HG02970 (cell line): Measurements from ENCODE around the gene XG.
"Not testable (repeated sequence)": the region's sequence is repeated elsewhere in the genome, so short reads cannot be mapped to it uniquely, and the experiment has no call there.

Experiments used
- ATAC-seq: cut with Tn5 transposase; IDR thresholded peaks from one replicate; pipeline ENCODE4 v1.9.1; 2021; ENCODE audit warnings: mild to moderate bottlenecking, moderate library complexity, moderate number of reproducible peaks; ENCODE audit not compliant: unreplicated experiment, low FRiP score

The XG gene

DNA sequence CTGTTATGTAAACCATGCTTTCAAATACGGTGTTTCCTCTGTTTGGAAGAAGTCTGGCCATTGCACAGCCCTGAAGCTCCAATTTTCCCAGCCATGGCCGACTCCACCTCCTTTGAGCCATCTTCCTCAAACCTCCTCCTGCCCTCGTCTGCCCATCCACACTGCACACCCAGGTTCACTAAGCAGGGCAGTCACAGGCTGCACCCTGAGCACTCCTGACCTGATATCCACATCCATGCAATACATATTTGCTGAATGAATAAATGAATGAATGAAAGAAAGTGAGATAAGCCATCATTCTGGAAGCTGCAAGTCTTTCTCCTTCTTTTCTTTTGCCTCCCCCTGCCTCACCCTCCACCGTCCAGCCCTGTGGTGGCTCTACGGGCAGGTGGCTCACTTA, 22.2 kb downstream of the XG start:
- no peak for ATAC-seq

GRCh38 chrX:2774776-2775175, 22.9 kb downstream of the XG start:
- no peak for ATAC-seq

DNA sequence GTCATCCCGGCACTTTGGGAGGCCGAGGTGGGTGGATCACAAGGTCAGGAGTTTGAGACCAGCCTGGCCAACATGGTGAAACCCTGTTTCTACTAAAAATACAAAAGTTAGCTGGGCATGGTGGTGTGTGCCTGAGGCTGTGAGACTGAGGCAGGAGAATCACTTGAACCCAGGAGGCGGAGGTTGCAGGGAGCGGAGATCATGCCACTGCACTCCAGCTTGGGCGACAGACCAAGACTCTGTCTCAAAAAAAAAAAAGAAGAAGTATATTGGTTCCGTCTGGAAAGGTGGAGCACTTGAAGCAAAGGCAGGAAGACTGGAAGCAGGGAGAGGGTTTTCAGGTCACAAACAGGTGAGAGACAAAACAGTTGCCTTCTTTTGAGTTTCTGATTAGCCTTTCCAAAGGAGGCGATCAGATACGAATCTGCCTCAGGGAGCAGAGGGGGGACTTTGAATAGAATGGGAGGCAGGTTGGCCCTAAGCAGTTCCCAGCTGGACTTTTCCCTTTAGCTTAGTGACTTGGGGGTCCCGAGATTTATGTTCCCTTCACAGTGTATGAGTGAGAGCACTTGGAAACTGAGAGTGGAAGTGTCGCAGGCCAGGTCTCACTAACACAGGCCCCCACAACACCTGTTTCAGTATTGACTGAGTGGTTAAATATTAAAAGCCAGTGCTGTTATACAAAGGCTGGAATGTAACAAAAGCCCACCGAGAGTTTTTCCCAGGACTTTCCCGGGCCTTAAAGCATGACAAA, 28.8 kb downstream of the XG start:
- ATAC-seq = not testable (repeated sequence)

DNA sequence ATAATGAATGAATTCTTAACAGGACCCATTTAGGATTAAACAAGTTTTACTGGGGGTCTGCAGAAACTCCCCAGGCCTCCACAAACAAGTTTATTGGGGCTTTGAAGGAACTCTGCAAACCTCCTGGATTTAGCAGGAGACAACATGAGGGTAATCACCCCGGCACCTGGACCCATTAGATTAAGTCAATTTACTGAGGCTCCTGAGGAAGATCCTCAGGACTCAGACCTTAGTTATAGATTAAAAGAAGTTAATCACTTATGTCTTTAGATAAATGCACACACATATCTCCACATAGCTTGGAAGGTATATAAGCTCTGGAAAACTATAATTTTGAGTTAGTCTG, 29.4 kb downstream of the XG start:
- ATAC-seq = no peak

DNA sequence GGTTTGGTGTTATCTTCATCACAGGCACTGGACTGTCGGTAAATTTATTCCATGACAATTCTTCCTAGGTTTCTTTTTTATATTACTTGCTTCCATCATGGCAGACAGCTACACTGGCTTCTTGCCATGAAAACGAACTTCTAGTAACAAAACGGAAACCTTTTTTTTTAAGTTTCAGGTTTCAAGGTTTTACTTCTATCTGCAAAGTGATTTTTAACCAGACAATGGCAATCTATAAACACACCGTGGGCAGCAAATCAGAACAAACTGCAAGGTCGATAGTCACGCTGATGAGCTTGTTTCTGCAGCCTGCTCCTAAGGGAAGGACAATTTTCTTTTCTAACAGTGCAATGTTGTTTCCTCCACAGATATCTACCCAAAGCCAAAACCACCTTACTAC, 29.9 kb downstream of the XG start:
- ATAC-seq = no peak

- ATAC-seq = no peak
Observed at GRCh38 chrX:2782171-2782570, 30.3 kb downstream of the XG start.

GRCh38 chrX:2782778-2783177, 30.9 kb downstream of the XG start:
- no peak for ATAC-seq

DNA sequence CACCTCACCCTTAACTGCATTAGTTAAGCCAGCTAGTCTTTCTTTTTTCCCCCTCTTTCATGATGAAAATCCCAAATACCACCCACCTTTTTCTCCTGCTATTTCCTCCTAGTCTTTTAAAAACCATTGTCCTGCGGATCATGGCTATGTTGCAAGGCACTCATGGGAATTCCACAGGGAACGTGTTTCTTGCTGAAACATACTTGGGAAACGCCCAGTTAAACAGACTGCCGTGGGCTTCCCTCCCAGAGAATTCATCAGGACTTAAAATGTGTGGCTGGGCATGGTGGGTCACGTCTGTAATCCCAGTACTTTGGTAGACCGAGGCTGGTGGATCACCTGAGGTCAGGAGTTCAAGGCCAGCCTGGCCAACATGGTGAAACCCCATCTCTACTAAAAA, 32.2 kb downstream of the XG start:
- ATAC-seq = no peak

DNA sequence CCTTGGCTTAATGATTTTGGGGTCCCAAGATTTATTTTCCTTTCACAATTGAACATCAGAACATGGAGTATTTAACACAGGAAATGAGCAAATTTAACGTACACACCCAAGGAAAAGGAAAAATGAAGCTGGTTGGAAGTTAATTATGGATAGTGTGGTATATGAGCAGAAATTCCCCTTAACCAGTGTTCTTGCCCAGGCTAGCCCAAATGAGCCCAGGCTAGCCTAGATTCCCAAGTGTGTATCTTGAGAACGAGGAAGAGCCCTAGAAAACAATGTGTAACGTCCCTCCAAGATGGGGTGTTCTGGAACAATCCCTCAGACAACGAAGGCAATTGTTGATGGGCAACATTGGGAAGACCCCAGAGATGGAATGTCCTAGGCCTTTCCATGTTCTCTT, 33.7 kb downstream of the XG start:
- no peak for ATAC-seq

DNA sequence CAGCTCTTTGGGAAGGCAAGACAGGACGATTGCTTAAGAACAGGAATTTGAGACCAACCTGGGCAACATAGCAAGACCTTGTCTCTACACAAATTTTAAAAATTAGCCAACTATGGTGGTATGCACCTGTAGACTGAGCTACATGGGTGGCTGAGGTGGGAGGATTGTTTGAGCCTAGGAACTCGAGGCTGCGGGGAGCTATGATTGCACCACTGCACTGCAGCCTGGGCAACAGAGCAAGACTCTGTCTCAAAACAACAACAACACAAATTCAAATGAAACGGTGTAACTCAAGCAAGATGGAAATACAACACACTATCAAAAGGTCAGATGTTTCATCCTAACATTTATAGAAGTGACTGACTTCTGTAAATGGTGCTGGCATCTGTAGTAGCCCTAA, 37.1 kb downstream of the XG start:
- no peak for ATAC-seq

DNA sequence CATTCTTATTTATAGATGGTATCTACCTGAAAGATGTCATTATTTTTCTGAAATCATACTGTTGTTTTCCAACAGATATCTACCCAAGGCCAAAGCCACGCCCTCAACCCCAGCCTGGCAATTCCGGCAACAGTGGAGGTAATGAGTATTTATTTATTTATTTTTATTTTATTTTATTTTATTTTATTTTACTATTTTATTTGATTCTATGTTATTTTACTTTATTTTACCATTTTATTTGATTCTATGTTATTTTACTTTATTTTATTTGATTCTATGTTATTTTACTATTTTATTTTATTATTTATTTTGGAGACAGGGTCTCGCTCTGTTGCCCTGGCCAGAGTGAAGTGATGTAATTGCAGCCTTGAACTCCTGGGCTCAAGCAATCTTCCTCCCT, 37.7 kb downstream of the XG start:
- ATAC-seq = no peak

GRCh38 chrX:2793752-2794151, 41.9 kb downstream of the XG start:
- ATAC-seq = no peak

DNA sequence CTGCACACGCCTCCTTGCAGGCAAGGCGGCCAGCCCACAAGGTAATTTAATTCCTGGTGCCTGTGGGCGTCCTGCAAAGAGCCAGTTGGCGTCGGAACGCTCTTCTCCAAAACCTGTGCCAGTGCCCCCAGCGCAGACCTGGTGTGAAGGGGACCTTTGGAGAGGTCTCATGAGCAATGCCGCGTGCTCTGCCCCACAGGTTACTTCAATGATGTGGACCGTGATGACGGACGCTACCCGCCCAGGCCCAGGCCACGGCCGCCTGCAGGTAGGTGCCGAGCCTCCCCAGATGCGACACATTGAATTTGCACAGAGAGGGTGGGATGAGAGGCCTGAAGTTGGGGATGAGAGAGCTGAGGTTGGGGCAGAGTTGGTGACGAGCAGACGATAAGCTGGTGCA, 42.5 kb downstream of the XG start:
- ATAC-seq = no peak

- not testable (repeated sequence) for ATAC-seq
Observed at GRCh38 chrX:2796808-2797207, 45.0 kb downstream of the XG start.

GRCh38 chrX:2799369-2799768, 47.5 kb downstream of the XG start:
- ATAC-seq = no peak

DNA sequence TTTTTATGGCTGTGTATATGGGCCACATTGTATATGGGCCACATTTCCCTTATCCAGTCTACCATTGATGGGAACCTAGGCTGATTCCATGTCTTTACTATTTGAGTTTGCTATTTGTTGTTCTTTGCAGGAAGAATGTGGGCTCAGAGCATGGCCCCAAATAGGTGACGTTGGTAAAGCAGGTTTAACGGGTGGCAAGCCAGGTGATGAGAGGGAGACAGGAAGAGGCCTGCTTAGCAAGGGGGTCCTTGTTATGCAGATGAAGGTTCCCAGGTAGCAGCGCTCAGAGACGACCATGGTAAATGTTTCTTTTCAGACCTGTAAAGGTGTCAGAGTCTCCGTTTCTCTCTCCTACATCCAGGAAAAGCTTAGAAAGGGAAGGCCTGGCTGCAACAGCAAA, 48.1 kb downstream of the XG start:
- ATAC-seq = not testable (repeated sequence)

- ATAC-seq = no peak
Observed at GRCh38 chrX:2801223-2801622, 49.4 kb downstream of the XG start.

DNA sequence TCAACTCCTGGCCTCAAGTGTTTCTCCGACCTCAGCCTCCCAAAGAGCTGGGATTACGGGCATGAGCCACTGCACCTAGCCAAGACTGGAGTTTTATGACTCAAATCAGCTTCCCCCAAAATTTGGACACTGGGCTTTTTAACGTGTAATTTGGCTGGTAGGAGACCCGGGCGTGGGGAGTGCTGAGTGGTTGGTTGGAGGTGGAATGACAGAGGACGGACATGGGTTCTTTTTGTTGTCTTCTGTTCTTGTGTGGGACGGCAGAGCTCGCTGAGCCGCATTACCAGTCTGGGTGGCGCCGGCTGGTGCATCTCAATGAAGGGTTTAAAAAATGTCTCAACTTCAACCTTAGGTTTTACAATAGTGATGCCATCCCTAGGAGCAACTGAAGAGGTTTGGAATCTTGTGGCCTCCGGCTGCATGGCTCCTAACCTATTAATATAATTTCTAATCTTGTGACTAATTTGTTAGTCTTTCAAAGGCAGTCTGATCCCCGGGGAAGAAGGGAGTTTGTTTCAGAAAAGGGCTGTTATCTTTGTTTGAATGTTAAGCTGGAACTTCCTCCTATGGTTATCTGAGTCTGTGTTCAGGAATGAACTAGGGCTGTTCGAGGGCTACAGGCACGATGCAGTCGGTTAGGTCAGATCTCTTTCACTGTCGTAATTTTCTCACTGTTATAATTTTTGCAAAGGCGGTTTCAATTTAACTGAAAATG, 50.7 kb downstream of the XG start:
- not testable (repeated sequence) for ATAC-seq

- ATAC-seq = not testable (repeated sequence)
Observed at GRCh38 chrX:2803486-2803885, 51.6 kb downstream of the XG start.

GRCh38 chrX:2804106-2804843, 52.4 kb downstream of the XG start:
- not testable (repeated sequence) for ATAC-seq

DNA sequence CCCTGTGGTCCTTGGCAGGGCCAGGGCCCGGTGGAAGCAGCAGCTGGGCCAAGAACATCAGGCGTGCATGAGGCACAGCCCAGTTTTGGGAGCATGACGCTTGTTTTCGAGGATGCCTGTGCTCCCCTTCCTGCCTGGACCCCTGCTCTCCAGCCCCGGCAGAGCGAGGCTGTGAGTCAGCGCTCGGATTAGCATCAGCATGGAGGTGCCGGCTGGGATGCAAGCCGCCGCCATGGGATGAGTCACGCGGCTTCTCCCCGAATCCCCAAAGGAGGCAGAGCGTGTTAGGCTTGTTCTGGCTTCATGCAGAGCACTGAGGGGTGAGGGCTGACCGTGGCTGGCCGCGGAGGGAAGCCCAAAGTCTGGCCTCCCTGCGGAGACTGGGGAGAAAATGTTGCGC, 53.0 kb downstream of the XG start:
- not testable (repeated sequence) for ATAC-seq

DNA sequence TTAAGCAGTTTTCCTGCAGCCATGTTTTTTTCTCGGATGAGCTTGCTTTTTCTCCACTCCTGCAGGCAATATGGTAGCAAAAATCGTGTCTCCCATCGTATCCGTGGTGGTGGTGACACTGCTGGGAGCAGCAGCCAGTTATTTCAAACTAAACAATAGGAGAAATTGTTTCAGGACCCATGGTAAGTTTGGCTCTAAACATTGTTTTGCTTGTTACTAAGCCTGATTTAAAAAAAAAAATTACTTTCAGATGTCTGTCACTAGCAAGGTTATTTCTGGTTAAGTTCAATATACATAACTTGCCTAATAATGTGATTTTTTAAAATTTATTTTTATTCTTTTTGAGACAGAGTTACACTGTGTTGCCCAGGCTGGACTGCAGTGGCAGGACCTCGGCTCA, 59.4 kb downstream of the XG start:
- no peak for ATAC-seq
